RWPE2 (cell line): ENCODE data around the gene IL10RB.

Experiments used
- ATAC-seq: fragments of 200-7000 bp; cut with Tn5 transposase; 3 replicates; pipeline ENCODE4 v1.9.1; 2021; ENCODE audit warnings: low read depth
- DNase-seq: peaks from one replicate; pipeline ENCODE4 v3.0.0-alpha.2; 2020; ENCODE audit warnings: low spot score
- H3K27ac ChIP-seq: fragments of 450-650 bp; 2 replicates; pipeline ENCODE4 v1.5.1; 2017; ENCODE audit warnings: mild to moderate bottlenecking; ENCODE audit not compliant: poor library complexity, severe bottlenecking
- H3K27me3 ChIP-seq: fragments of 250-450 bp; sonication (Bioruptor Pico); 2 replicates; pipeline ENCODE4 v1.5.1; 2021; ENCODE audit warnings: mild to moderate bottlenecking, moderate library complexity; ENCODE audit not compliant: insufficient read depth, poor library complexity, severe bottlenecking
- H3K36me3 ChIP-seq: fragments of 250-450 bp; sonication (Bioruptor Pico); 2 replicates; pipeline ENCODE4 v1.5.1; 2020; ENCODE audit warnings: low read depth, mild to moderate bottlenecking, moderate library complexity
- H3K4me1 ChIP-seq: fragments of 250-450 bp; sonication (Bioruptor Pico); 2 replicates; pipeline ENCODE4 v1.5.1; 2021; ENCODE audit warnings: mild to moderate bottlenecking, moderate library complexity; ENCODE audit not compliant: insufficient read depth, poor library complexity, severe bottlenecking
- H3K4me3 ChIP-seq: fragments of 250-450 bp; sonication (Bioruptor Pico); 2 replicates; pipeline ENCODE4 v1.5.1; 2021; ENCODE audit warnings: mild to moderate bottlenecking, moderate library complexity; ENCODE audit not compliant: severe bottlenecking
- H3K9me3 ChIP-seq: fragments of 250-450 bp; sonication (Bioruptor Pico); 2 replicates; pipeline ENCODE4 v1.5.1; 2021; ENCODE audit warnings: mild to moderate bottlenecking, moderate library complexity; ENCODE audit not compliant: severe bottlenecking
- CTCF ChIP-seq: fragments of 450-650 bp; IDR thresholded peaks from one replicate; pipeline ENCODE4 v1.5.1; 2017; ENCODE audit warnings: mild to moderate bottlenecking, moderate library complexity; ENCODE audit not compliant: poor library complexity, severe bottlenecking

Gene IL10RB

DNA sequence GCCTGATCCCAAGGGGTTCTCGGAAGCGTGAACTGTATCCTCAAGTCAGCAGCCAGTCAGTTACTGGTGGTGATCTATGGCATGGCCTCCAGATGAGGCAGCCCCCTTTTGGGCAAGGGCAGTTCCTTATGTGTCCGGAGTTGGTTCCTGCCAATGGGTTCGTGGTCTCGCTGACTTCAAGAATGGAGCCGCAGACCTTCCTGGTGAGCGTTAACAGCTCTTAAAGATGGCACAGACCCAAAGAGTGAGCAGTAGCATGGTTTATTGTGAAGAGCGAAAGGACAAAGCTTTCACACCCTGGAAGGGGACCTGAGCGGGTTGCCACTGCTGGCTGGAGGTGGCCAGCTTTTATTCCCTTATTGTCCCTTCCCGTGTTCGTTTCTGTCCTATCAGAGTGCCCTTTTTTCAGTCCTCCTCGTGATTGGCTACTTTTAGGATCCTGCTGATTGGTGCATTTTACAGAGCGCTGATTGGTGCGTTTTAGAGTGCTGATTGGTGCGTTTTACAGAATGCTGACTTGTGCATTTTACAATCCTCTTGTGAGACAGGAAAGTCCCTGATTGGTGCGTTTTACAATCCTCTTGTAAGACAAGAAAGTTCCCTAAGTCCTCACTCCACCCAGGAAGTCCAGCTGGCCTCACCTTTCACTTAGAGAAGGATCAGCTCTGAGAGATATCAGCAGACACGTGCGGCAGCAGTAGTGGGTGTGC lies 8.9 kb upstream of the IL10RB start:
- Histone ChIP-seq H3K4me3 (no peak overlapping the region), H3K4me1 (peaks cover 6% of the 10 kb centered on the region), H3K27ac (no peak overlapping the region), H3K9me3 (no peaks in the 10 kb centered on the region), H3K27me3 (no peaks in the 10 kb centered on the region), H3K36me3 (peaks cover 13% of the 10 kb centered on the region)
- DNase-seq: no peak
- ATAC-seq: no peak
- no peak for TF ChIP-seq CTCF

GRCh38 chr21:33258475-33258874 lies 7.7 kb upstream of the IL10RB start:
- no peak for DNase-seq
- ATAC-seq: no peak
- H3K27me3 ChIP-seq: no peaks in the 10 kb centered on the region
- H3K4me3 ChIP-seq: no peak overlapping the region
- H3K4me1 ChIP-seq: peaks cover 6% of the 10 kb centered on the region
- H3K9me3 ChIP-seq: no peaks in the 10 kb centered on the region
- TF ChIP-seq CTCF: no peak
- H3K27ac ChIP-seq: no peak overlapping the region
- H3K36me3 ChIP-seq: 0 out of 2 replicates have a peak, but pooled peaks cover 6% of the 10 kb centered on the region

GRCh38 chr21:33259428-33259827 lies 6.7 kb upstream of the IL10RB start:
- no peaks in the 10 kb centered on the region for H3K9me3 ChIP-seq
- no peak overlapping the region for H3K27ac ChIP-seq
- no peaks in the 10 kb centered on the region for H3K27me3 ChIP-seq
- no peak overlapping the region for H3K4me3 ChIP-seq
- peak; percentile 51; the same call in 2 of the 3 replicates for ATAC-seq
- peaks cover 6% of the 10 kb centered on the region for H3K4me1 ChIP-seq
- 0 out of 2 replicates have a peak, but pooled peaks cover 6% of the 10 kb centered on the region for H3K36me3 ChIP-seq
- DNase-seq: no peak
- TF ChIP-seq CTCF: no peak

GRCh38 chr21:33259995-33260394 lies 6.2 kb upstream of the IL10RB start:
- Histone ChIP-seq H3K36me3 (0 out of 2 replicates have a peak, but pooled peaks cover 6% of the 10 kb centered on the region), H3K27ac (no peak overlapping the region), H3K4me1 (peaks cover 6% of the 10 kb centered on the region), H3K4me3 (no peak overlapping the region), H3K9me3 (no peaks in the 10 kb centered on the region), H3K27me3 (no peaks in the 10 kb centered on the region)
- ATAC-seq (no peak), DNase-seq (no peak)
- no peak for TF ChIP-seq CTCF

DNA sequence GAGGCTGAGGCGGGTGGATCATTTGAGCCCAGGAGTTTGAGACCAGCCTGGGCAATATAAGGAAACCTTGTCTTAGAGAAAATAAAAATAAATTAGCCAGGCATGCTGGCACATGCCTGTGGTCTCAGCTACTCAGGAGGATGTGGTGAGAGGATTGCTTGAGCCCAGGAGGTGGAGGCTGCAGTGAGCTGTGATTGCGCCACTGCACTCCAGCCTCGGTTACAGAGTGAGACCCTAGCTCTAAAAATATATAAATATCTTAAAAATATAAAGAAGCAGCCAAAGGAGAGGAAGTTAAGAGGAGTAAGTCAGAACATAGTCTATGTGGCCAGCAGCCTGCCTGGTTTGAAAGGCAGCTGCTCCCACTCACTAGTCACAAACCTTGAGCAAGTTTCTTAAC lies 4.5 kb upstream of the IL10RB start:
- Histone ChIP-seq H3K27ac (no peak overlapping the region), H3K4me3 (no peak overlapping the region), H3K9me3 (no peaks in the 10 kb centered on the region), H3K27me3 (no peaks in the 10 kb centered on the region), H3K4me1 (peaks cover 6% of the 10 kb centered on the region), H3K36me3 (0 out of 2 replicates have a peak, but pooled peaks cover 6% of the 10 kb centered on the region)
- no peak for TF ChIP-seq CTCF
- DNase-seq: no peak
- 0 out of 3 replicates have a peak, but pooled peaks have one; percentile 22 for ATAC-seq
